Skeletal muscle satellite cell (primary cell): ENCODE results near the gene USF2.

Experiments
- H3K27me3 ChIP-seq: 2 replicates; pipeline ENCODE4 v1.7.0; 2013; ENCODE audit warnings: low read length; ENCODE audit not compliant: control insufficient read depth, insufficient read depth
- H3K36me3 ChIP-seq: 2 replicates; pipeline ENCODE4 v1.7.0; 2013; ENCODE audit warnings: mild to moderate bottlenecking, control low read depth, low read length; ENCODE audit not compliant: insufficient read depth
- H3K4me1 ChIP-seq: 2 replicates; pipeline ENCODE4 v1.7.0; 2013; ENCODE audit warnings: low read length; ENCODE audit not compliant: control insufficient read depth, insufficient read depth
- H3K4me2 ChIP-seq: 2 replicates; pipeline ENCODE4 v1.7.0; 2013; ENCODE audit warnings: mild to moderate bottlenecking, low read length
- H3K4me3 ChIP-seq: 2 replicates; pipeline ENCODE4 v1.7.0; 2013; ENCODE audit warnings: low read length
- H3K9ac ChIP-seq: 2 replicates; pipeline ENCODE4 v1.7.0; 2013; ENCODE audit warnings: mild to moderate bottlenecking, low read depth, low read length, moderate library complexity
- H3K9me3 ChIP-seq: replicated peaks from 2 replicates; pipeline ENCODE4 v1.7.0; 2013; ENCODE audit warnings: mild to moderate bottlenecking, control low read depth, low read length

Gene USF2

GRCh38 chr19:35248310-35249145, 20.2 kb upstream of the USF2 start, which contains the start of gene LSR:
LSR (plus strand) TSS chr19:35249002; CDS start chr19:35249023, 21 bp downstream.
- Histone ChIP-seq H3K4me2 (no peak within 1 kb of the TSS), H3K36me3 (no peaks in the 10 kb centered on the region), H3K27me3 (peaks cover 58% of the 10 kb centered on the region), H3K4me3 (no peak within 1 kb of the TSS), H3K4me1 (no peaks in the 10 kb centered on the region), H3K9ac (no peak within 1 kb of the TSS), H3K9me3 (no peaks in the 10 kb centered on the region)

- H3K9me3 ChIP-seq: no peaks in the 10 kb centered on the region
- no peak overlapping the region for H3K4me3 ChIP-seq
- H3K4me1 ChIP-seq: no peaks in the 10 kb centered on the region
- no peak overlapping the region for H3K4me2 ChIP-seq
- H3K9ac ChIP-seq: no peak overlapping the region
- H3K36me3 ChIP-seq: no peaks in the 10 kb centered on the region
- peaks cover 54% of the 10 kb centered on the region for H3K27me3 ChIP-seq
These were observed 19.5 kb upstream of the USF2 start for GRCh38 chr19:35249146-35249847.

- no peak overlapping the region for H3K4me2 ChIP-seq
- no peaks in the 10 kb centered on the region for H3K36me3 ChIP-seq
- H3K4me3 ChIP-seq: no peak overlapping the region
- peaks cover 50% of the 10 kb centered on the region for H3K27me3 ChIP-seq
- no peaks in the 10 kb centered on the region for H3K9me3 ChIP-seq
- no peaks in the 10 kb centered on the region for H3K4me1 ChIP-seq
- H3K9ac ChIP-seq: no peak overlapping the region
These were observed 18.7 kb upstream of the USF2 start for GRCh38 chr19:35249848-35250711.

GRCh38 chr19:35251456-35251855, 17.3 kb upstream of the USF2 start:
- peaks cover 46% of the 10 kb centered on the region for H3K27me3 ChIP-seq
- no peak overlapping the region for H3K4me2 ChIP-seq
- H3K4me3 ChIP-seq: no peak overlapping the region
- no peaks in the 10 kb centered on the region for H3K9me3 ChIP-seq
- no peaks in the 10 kb centered on the region for H3K36me3 ChIP-seq
- no peak overlapping the region for H3K9ac ChIP-seq
- no peaks in the 10 kb centered on the region for H3K4me1 ChIP-seq

GRCh38 chr19:35253316-35254286, 15.2 kb upstream of the USF2 start:
- no peaks in the 10 kb centered on the region for H3K36me3 ChIP-seq
- no peaks in the 10 kb centered on the region for H3K4me1 ChIP-seq
- no peak overlapping the region for H3K9ac ChIP-seq
- H3K27me3 ChIP-seq: peaks cover 40% of the 10 kb centered on the region
- no peak overlapping the region for H3K4me2 ChIP-seq
- H3K9me3 ChIP-seq: no peaks in the 10 kb centered on the region
- H3K4me3 ChIP-seq: no peak overlapping the region

- H3K4me2 ChIP-seq: no peak overlapping the region
- no peak overlapping the region for H3K9ac ChIP-seq
- peaks cover 37% of the 10 kb centered on the region for H3K27me3 ChIP-seq
- H3K4me3 ChIP-seq: no peak overlapping the region
- H3K4me1 ChIP-seq: no peaks in the 10 kb centered on the region
- H3K9me3 ChIP-seq: no peaks in the 10 kb centered on the region
- H3K36me3 ChIP-seq: no peaks in the 10 kb centered on the region
These were observed 14.1 kb upstream of the USF2 start for GRCh38 chr19:35254341-35255297.

GRCh38 chr19:35256566-35256965, 12.2 kb upstream of the USF2 start:
- Histone ChIP-seq H3K9ac (no peak overlapping the region), H3K36me3 (no peaks in the 10 kb centered on the region), H3K27me3 (peaks cover 44% of the 10 kb centered on the region), H3K4me2 (no peak overlapping the region), H3K4me3 (no peak overlapping the region), H3K4me1 (no peaks in the 10 kb centered on the region), H3K9me3 (no peaks in the 10 kb centered on the region)

GRCh38 chr19:35257113-35257461, 11.7 kb upstream of the USF2 start:
- Histone ChIP-seq H3K36me3 (no peaks in the 10 kb centered on the region), H3K4me3 (no peak overlapping the region), H3K4me2 (no peak overlapping the region), H3K4me1 (no peaks in the 10 kb centered on the region), H3K9me3 (no peaks in the 10 kb centered on the region), H3K9ac (no peak overlapping the region), H3K27me3 (peaks cover 49% of the 10 kb centered on the region)

GRCh38 chr19:35260694-35261304, 8.0 kb upstream of the USF2 start:
- H3K27me3 ChIP-seq: peaks cover 68% of the 10 kb centered on the region
- H3K36me3 ChIP-seq: no peaks in the 10 kb centered on the region
- H3K9me3 ChIP-seq: no peaks in the 10 kb centered on the region
- H3K4me3 ChIP-seq: no peak overlapping the region
- H3K4me1 ChIP-seq: peaks cover under 1% of the 10 kb centered on the region
- no peak overlapping the region for H3K4me2 ChIP-seq
- H3K9ac ChIP-seq: no peak overlapping the region
